ENCODE data around the gene TMEM191C. TPM values are rescaled to one million over a fixed set of nuclear protein-coding genes. Genes with fewer than 3 reads are reported as not detected.
A peak's percentile ranks its signal among the peaks of the same experiment; 100 is the strongest.

The TMEM191C gene
- total and polyA plus RNA-seq, 2 of the 4 experiments (the other 2 are of a cell fraction) = 0.36 to 0.75 TPM

- Histone ChIP-seq H2AK5ac (ENCODE audit: low read depth, low read length) (no peak overlapping the region), H3K14ac (replicated peaks; ENCODE audit: low read depth, low read length) (no peak overlapping the region), H3K4me1 (ENCODE audit: control insufficient read depth, insufficient read depth, low read length) (no peaks in the 10 kb centered on the region; the same call in 1 of the 2 replicates), H2BK15ac (ENCODE audit: low read depth, low read length) (no peak overlapping the region), H3K4me3 (ENCODE audit: insufficient read depth, low read depth, low read length) (no peak overlapping the region), H4K91ac (ENCODE audit: insufficient read depth, low read depth, low read length) (no peak overlapping the region), H3K9me3 (ENCODE audit: control insufficient read depth, insufficient read depth, low read length) (no peaks in the 10 kb centered on the region), H3K27me3 (ENCODE audit: control insufficient read depth, insufficient read depth, low read length) (no peaks in the 10 kb centered on the region), H2BK20ac (ENCODE audit: low read depth, low read length) (no peak overlapping the region), H2BK5ac (ENCODE audit: low read depth, low read length, poor library complexity, severe bottlenecking) (no peak overlapping the region), H3K9ac (ENCODE audit: low read depth, low read length) (no peak overlapping the region), H3K27ac (ENCODE audit: insufficient read depth, low read length) (no peak overlapping the region), H3K36me3 (ENCODE audit: control insufficient read depth, insufficient read depth, low read length) (peaks cover 28% of the 10 kb centered on the region), H4K5ac (ENCODE audit: low read depth, low read length) (no peak overlapping the region), H3K18ac (ENCODE audit: low read depth, low read length) (no peak overlapping the region), H3K23ac (ENCODE audit: low read depth, low read length) (no peak overlapping the region), H2BK120ac (ENCODE audit: low read depth, low read length) (no peak overlapping the region), H2AFZ (replicated peaks; ENCODE audit: low read length, poor library complexity) (no peak overlapping the region), H3K56ac (ENCODE audit: extremely low read depth, insufficient read depth, low read length) (no peak overlapping the region), H3K4me2 (ENCODE audit: low read depth, low read length) (no peak overlapping the region), H3K79me1 (ENCODE audit: low read depth in 1 of 2, low read length in 2 of 2) (peaks cover 4 to 18% of the 10 kb centered on the region in 2 experiments; a peak in 3 of 4 replicates), H3K4ac (ENCODE audit: low read depth, low read length) (no peak overlapping the region), H2AK9ac (replicated peaks; ENCODE audit: low read depth, low read length, poor library complexity) (peak overlapping the region; percentile 23), H4K8ac (ENCODE audit: low read depth in 2 of 2, low read length in 2 of 2) (no peak overlapping the region), H4K20me1 (ENCODE audit: insufficient read depth, low read length) (peaks cover 25% of the 10 kb centered on the region; the same call in 1 of the 2 replicates), H3K9me1 (ENCODE audit: insufficient read depth, low read length) (0 out of 2 replicates have a peak, but pooled peaks cover 3% of the 10 kb centered on the region)
- WGBS, 2 experiments (ENCODE audit: extremely low coverage in 2 of 2, insufficient read length in 1 of 2) = 65% methylated on average over 4 of the region's 23 CpGs; no CpG with 5 or more reads in 1 of the 2 experiments
- TF ChIP-seq RCOR1 (IDR thresholded peaks at IDR 0.05; ENCODE audit: insufficient replicate concordance, low read length) = no peak
- no peak for TF ChIP-seq MAZ (IDR thresholded peaks at IDR 0.05; ENCODE audit: borderline replicate concordance, low read depth, low read length)
- no peak for TF ChIP-seq RAD21 (IDR thresholded peaks at IDR 0.05; ENCODE audit: low read length)
- TF ChIP-seq NFE2L2 (IDR thresholded peaks at IDR 0.05; ENCODE audit: low read depth, low read length) = no peak
- no peak for TF ChIP-seq CHD1 (IDR thresholded peaks at IDR 0.05; ENCODE audit: low read depth, low read length)
- TF ChIP-seq MXI1 (IDR thresholded peaks at IDR 0.05; ENCODE audit: borderline replicate concordance, low read depth, low read length) = no peak
- TF ChIP-seq SMC3 (IDR thresholded peaks at IDR 0.05; ENCODE audit: low read depth, low read length) = no peak
- TF ChIP-seq ELK1 (IDR thresholded peaks at IDR 0.05; ENCODE audit: borderline replicate concordance, low read depth, low read length) = no peak
- no peak for TF ChIP-seq BHLHE40 (IDR thresholded peaks at IDR 0.05; ENCODE audit: low read depth, low read length)
- no peak for TF ChIP-seq USF2 (IDR thresholded peaks at IDR 0.05; ENCODE audit: low read depth, low read length)
- ChIA-PET CTCF (no interaction called here), POLR2A (ENCODE audit: unreplicated experiment) (no interaction called here)
- no TSS peak for BruUV-seq (replicated peaks)
- dilution Hi-C loops (cut with HindIII; ENCODE audit: low sequenced_read_pairs, unreplicated experiment) = no loop called here
- DNase-seq (peak; percentile 13), ATAC-seq (ENCODE audit: low read depth) (peak; percentile 65)
- in situ Hi-C loops (cut with MboI; ENCODE audit: low sequenced_read_pairs) = no loop called here
- intact Hi-C loops (cut with micrococcal nuclease) = no loop called here
Observed at GRCh38 chr22:21449531-21450319, 17.5 kb upstream of the TMEM191C start.
